ENCODE measurements around the gene ADORA2A.

- TF ChIP-seq CTCF (IDR thresholded peaks at IDR 0.05) (no peak), POLR2A (IDR thresholded peaks at IDR 0.05) (no peak)
Measured at GRCh38 chr22:24398409-24398808, 29.0 kb upstream of the ADORA2A start.
